Mesendoderm (in vitro differentiated cells): ENCODE results near the gene NFKBIB.
"Not testable (repeated sequence)": the region's sequence is repeated elsewhere in the genome, so short reads cannot be mapped to it uniquely, and the experiment has no call there.

Source experiments
- DNase-seq: peaks from one replicate; pipeline ENCODE4 v3.0.0; 2013
- H2AK5ac ChIP-seq: 2 replicates; pipeline ENCODE4 v1.6.1; 2013; ENCODE audit warnings: low read length, inconsistent platforms
- H2BK120ac ChIP-seq: 2 replicates; pipeline ENCODE4 v1.6.1; 2013; ENCODE audit warnings: low read depth, mild to moderate bottlenecking, low read length, moderate library complexity, mixed read lengths
- H2BK15ac ChIP-seq: replicated peaks from 2 replicates; pipeline ENCODE4 v1.6.1; 2013; ENCODE audit warnings: low read depth, mild to moderate bottlenecking, moderate library complexity
- H2BK5ac ChIP-seq: 2 replicates; pipeline ENCODE4 v1.6.1; 2013; ENCODE audit warnings: low read length, inconsistent platforms
- H3K18ac ChIP-seq: 2 replicates; pipeline ENCODE4 v1.6.1; 2013; ENCODE audit warnings: mild to moderate bottlenecking, low read length, mixed read lengths
- H3K23ac ChIP-seq: one replicate; pipeline ENCODE4 v1.6.1; 2013; ENCODE audit warnings: low read length
- H3K27ac ChIP-seq: 2 replicates; pipeline ENCODE4 v1.5.1; 2013; ENCODE audit warnings: low read depth, mild to moderate bottlenecking, inconsistent platforms, low read length, moderate library complexity
- H3K27me3 ChIP-seq: 2 replicates; pipeline ENCODE4 v1.6.1; 2013; ENCODE audit warnings: low read length, control low read depth, mild to moderate bottlenecking, inconsistent platforms; ENCODE audit not compliant: insufficient read depth, poor library complexity
- H3K36me3 ChIP-seq: 2 replicates; pipeline ENCODE4 v1.6.1; 2013; ENCODE audit warnings: low read length, inconsistent platforms; ENCODE audit not compliant: control insufficient read depth, insufficient read depth
- H3K4ac ChIP-seq: one replicate; pipeline ENCODE4 v1.6.1; 2013; ENCODE audit warnings: low read depth, mild to moderate bottlenecking, low read length, moderate library complexity
- H3K4me1 ChIP-seq: 2 replicates; pipeline ENCODE4 v1.6.1; 2013; ENCODE audit warnings: low read depth, low read length, inconsistent platforms; ENCODE audit not compliant: control insufficient read depth
- H3K4me2 ChIP-seq: 2 replicates; pipeline ENCODE4 v1.6.1; 2013; ENCODE audit warnings: low read length
- H3K4me3 ChIP-seq: 2 replicates; pipeline ENCODE4 v1.5.1; 2013; ENCODE audit warnings: mild to moderate bottlenecking, low read length
- H3K56ac ChIP-seq: one replicate; pipeline ENCODE4 v1.6.1; 2013; ENCODE audit warnings: low read length
- H3K79me1 ChIP-seq: 2 replicates; pipeline ENCODE4 v1.6.1; 2013; ENCODE audit warnings: low read length, inconsistent platforms
- H3K79me2 ChIP-seq: 2 replicates; pipeline ENCODE4 v1.6.1; 2013; ENCODE audit warnings: mild to moderate bottlenecking, low read length; ENCODE audit not compliant: control insufficient read depth, insufficient read depth
- H3K9ac ChIP-seq: 2 replicates; pipeline ENCODE4 v1.6.1; 2013; ENCODE audit warnings: low read length, inconsistent platforms
- H4K5ac ChIP-seq: one replicate; pipeline ENCODE4 v1.6.1; 2013; ENCODE audit warnings: low read length
- H4K8ac ChIP-seq: one replicate; pipeline ENCODE4 v1.6.1; 2013; ENCODE audit warnings: low read depth, mild to moderate bottlenecking, control low read depth, low read length, moderate library complexity
- WGBS: extraction: QIAGEN DNeasy Blood & Tissue Kit; methylation state at CpG from one replicate; pipeline ENCODE4 v1.1.7; 2013; ENCODE audit warnings: low lambda C conversion rate, missing lambda C conversion rate; ENCODE audit not compliant: insufficient coverage; ENCODE audit errors: extremely low coverage; 5-methylcytosine and 5-hydroxymethylcytosine counted together

The NFKBIB gene

DNA sequence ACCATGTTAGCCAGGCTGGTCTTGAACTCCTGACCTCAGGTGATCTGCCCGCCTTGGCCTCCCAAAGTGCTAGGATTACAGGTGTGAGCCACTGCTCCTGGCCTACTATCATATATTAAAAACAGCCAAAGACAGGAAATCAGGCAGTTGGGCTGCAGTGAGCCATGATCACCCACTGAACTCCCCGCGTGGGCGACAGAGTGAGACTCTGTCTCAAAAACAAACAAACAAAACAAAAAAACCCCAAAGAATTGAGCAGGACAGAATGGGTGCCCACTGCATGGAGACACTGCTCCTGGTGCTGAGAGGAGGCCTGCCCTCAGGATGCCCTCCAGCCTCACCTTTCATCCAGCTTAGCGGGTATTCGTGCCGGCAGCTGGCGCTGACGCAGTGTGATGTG, 16.5 kb upstream of the NFKBIB start:
- H3K56ac ChIP-seq: no peak overlapping the region
- H3K27me3 ChIP-seq: no peaks in the 10 kb centered on the region
- no peak overlapping the region for H3K23ac ChIP-seq
- H3K18ac ChIP-seq: no peak overlapping the region
- no peak overlapping the region for H3K4ac ChIP-seq
- no peak overlapping the region for H2BK15ac ChIP-seq
- H4K8ac ChIP-seq: no peak overlapping the region
- H4K5ac ChIP-seq: no peak overlapping the region
- H2BK5ac ChIP-seq: no peak overlapping the region
- H3K27ac ChIP-seq: no peak overlapping the region
- no peak overlapping the region for H3K9ac ChIP-seq
- no peaks in the 10 kb centered on the region for H3K79me1 ChIP-seq
- no peaks in the 10 kb centered on the region for H3K36me3 ChIP-seq
- DNase-seq: no peak
- no CpG with 5 or more reads among the region's 9 CpGs for WGBS
- no peak overlapping the region for H2AK5ac ChIP-seq
- no peak overlapping the region for H3K4me3 ChIP-seq
- no peaks in the 10 kb centered on the region for H3K79me2 ChIP-seq
- H2BK120ac ChIP-seq: no peak overlapping the region
- no peaks in the 10 kb centered on the region for H3K4me1 ChIP-seq
- H3K4me2 ChIP-seq: no peak overlapping the region

DNA sequence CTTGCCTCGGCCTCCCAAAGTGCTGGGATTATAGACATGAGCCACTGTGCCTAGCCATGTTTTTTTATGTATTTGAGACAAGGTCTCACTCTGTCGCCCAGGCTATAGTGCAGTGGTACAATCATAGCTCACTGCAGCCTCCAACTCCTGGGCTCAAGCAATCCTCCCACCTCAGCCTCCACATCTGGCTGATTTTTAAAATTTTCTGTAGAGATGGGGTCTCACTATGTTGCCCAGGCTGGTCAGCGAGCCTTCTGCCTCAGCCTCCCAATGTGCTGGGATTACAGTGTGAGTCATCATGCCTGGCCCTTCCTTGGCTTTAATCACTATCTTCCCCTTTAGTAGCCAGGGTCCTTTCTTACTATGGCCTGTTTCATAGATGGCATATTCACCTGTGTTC, 15.1 kb upstream of the NFKBIB start:
- H3K18ac ChIP-seq, H2BK120ac ChIP-seq, H2BK15ac ChIP-seq, H2AK5ac ChIP-seq, H3K36me3 ChIP-seq, H3K4me1 ChIP-seq, H4K5ac ChIP-seq, H3K4ac ChIP-seq, H3K4me2 ChIP-seq, H3K4me3 ChIP-seq, H3K27ac ChIP-seq, H3K79me1 ChIP-seq, H3K23ac ChIP-seq, H4K8ac ChIP-seq, H3K79me2 ChIP-seq, DNase-seq, H3K27me3 ChIP-seq, H3K9ac ChIP-seq, H2BK5ac ChIP-seq, H3K56ac ChIP-seq: not testable (repeated sequence)
- no CpG with 5 or more reads among the region's 3 CpGs for WGBS

DNA sequence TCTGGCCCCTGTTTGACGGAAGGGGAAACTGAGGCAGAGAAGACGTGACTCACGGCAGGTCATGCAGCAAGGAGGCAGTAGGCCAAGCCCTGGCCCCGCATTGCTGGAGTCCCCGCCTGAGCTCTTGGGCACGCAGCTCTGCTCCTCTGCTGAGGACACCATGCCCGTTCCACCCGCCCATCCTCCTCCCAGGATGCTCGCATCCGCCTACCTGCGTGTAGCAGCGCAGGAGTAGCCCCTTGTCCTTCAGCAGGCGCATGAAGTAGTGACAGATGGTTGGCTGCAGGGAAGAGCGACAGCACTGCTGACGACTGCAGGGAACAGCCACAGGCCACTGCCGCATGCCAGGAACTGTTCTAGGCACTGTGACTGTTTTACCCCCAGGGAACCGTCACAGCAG, 10.9 kb upstream of the NFKBIB start:
- H3K4me2 ChIP-seq: no peak overlapping the region
- H2BK5ac ChIP-seq: no peak overlapping the region
- H4K8ac ChIP-seq: no peak overlapping the region
- H3K9ac ChIP-seq: no peak overlapping the region
- no peak overlapping the region for H3K4me3 ChIP-seq
- no peaks in the 10 kb centered on the region for H3K79me1 ChIP-seq
- no peaks in the 10 kb centered on the region for H3K79me2 ChIP-seq
- no peaks in the 10 kb centered on the region for H3K4me1 ChIP-seq
- no peak overlapping the region for H2BK120ac ChIP-seq
- H2AK5ac ChIP-seq: no peak overlapping the region
- no CpG with 5 or more reads among the region's 17 CpGs for WGBS
- no peak for DNase-seq
- H2BK15ac ChIP-seq: no peak overlapping the region
- no peaks in the 10 kb centered on the region for H3K36me3 ChIP-seq
- H3K23ac ChIP-seq: no peak overlapping the region
- no peak overlapping the region for H3K18ac ChIP-seq
- no peak overlapping the region for H3K4ac ChIP-seq
- no peak overlapping the region for H3K27ac ChIP-seq
- no peak overlapping the region for H3K56ac ChIP-seq
- H4K5ac ChIP-seq: no peak overlapping the region
- H3K27me3 ChIP-seq: no peaks in the 10 kb centered on the region

DNA sequence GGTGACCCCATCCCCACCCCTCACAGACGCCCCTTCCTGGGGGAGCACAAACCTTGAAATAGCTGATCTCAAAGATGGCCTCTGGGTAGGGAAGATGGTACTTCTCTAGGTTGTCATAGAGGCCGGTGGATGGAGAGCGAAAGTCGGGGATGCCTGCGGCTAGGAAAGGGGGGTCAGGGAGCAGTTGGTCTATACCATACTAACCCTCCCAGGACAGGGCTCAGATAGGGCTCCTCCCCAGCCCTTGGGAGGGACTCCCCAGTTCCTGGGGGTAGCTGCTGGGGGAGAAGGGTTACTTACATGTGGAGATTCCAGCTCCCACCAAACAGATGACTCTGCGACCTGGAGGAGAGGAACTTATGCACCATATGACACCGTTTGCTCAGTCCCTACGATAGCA, 10.0 kb upstream of the NFKBIB start:
- Histone ChIP-seq H3K56ac (no peak overlapping the region), H3K9ac (no peak overlapping the region), H2AK5ac (no peak overlapping the region), H2BK5ac (no peak overlapping the region), H3K79me2 (no peaks in the 10 kb centered on the region), H3K79me1 (no peaks in the 10 kb centered on the region), H4K5ac (no peak overlapping the region), H2BK120ac (no peak overlapping the region), H3K27me3 (no peaks in the 10 kb centered on the region), H4K8ac (no peak overlapping the region), H3K23ac (no peak overlapping the region), H3K4me2 (no peak overlapping the region), H3K36me3 (no peaks in the 10 kb centered on the region), H3K4me1 (no peaks in the 10 kb centered on the region), H3K27ac (no peak overlapping the region), H3K18ac (no peak overlapping the region), H2BK15ac (no peak overlapping the region), H3K4ac (no peak overlapping the region), H3K4me3 (no peak overlapping the region)
- DNase-seq: no peak
- WGBS: no CpG with 5 or more reads among the region's 8 CpGs

DNA sequence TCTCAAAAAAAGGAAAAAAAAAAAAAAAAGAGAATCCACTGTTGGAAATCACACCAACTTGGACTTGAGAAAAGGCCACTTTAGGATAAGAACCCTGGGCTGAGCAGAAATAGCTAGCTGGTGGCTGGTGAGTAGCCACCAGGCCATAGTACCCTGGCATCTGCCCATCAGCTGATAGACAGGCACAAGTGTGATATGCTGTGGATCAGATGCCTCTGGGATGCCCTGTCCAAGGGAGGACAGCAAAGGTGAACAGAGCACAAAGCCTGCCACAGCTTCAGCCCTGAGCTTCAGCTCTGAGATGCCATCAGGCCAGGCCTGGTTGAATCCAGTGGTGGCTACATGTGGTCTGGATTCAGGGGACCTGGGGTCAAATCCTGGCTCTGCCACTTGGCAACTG, 9.1 kb upstream of the NFKBIB start:
- Histone ChIP-seq H3K9ac (no peak overlapping the region), H3K36me3 (no peaks in the 10 kb centered on the region), H3K56ac (no peak overlapping the region), H3K4me2 (no peak overlapping the region), H3K4ac (no peak overlapping the region), H3K27ac (no peak overlapping the region), H2BK120ac (no peak overlapping the region), H3K18ac (no peak overlapping the region), H2BK5ac (no peak overlapping the region), H2AK5ac (no peak overlapping the region), H3K4me3 (no peak overlapping the region), H3K23ac (no peak overlapping the region), H3K27me3 (no peaks in the 10 kb centered on the region), H2BK15ac (no peak overlapping the region), H4K8ac (no peak overlapping the region), H4K5ac (no peak overlapping the region), H3K79me2 (no peaks in the 10 kb centered on the region), H3K4me1 (no peaks in the 10 kb centered on the region), H3K79me1 (no peaks in the 10 kb centered on the region)
- DNase-seq: no peak

DNA sequence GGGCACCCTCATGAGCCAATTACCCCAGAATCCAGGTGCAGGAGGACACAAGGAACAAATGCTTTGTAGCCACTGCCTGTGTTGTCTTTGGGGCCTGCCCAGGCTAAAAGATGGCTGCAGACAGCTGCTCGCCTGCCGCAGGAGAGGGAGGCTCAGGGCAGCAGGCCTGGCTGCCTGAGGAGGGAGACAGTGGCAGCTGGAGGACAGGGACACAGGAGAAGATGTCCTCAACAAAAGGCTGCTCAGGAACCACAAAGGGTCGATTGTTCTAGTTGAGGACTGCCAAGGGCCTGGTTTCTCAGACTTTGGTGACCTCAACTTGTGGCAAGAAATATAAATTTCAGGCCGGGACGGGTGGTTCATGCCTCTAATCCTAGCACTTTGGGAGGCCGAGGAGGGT, 8.0 kb upstream of the NFKBIB start:
- no peaks in the 10 kb centered on the region for H3K27me3 ChIP-seq
- H2BK15ac ChIP-seq: no peak overlapping the region
- no peak overlapping the region for H3K4me3 ChIP-seq
- H2AK5ac ChIP-seq: no peak overlapping the region
- H3K4me2 ChIP-seq: no peak overlapping the region
- H3K27ac ChIP-seq: no peak overlapping the region
- no CpG with 5 or more reads among the region's 6 CpGs for WGBS
- H3K9ac ChIP-seq: no peak overlapping the region
- no peak for DNase-seq
- H4K5ac ChIP-seq: no peak overlapping the region
- H3K18ac ChIP-seq: no peak overlapping the region
- H3K36me3 ChIP-seq: no peaks in the 10 kb centered on the region
- no peak overlapping the region for H3K4ac ChIP-seq
- no peak overlapping the region for H3K23ac ChIP-seq
- H3K4me1 ChIP-seq: no peaks in the 10 kb centered on the region
- H2BK120ac ChIP-seq: no peak overlapping the region
- no peak overlapping the region for H3K56ac ChIP-seq
- H2BK5ac ChIP-seq: no peak overlapping the region
- H3K79me1 ChIP-seq: no peaks in the 10 kb centered on the region
- H3K79me2 ChIP-seq: no peaks in the 10 kb centered on the region
- H4K8ac ChIP-seq: no peak overlapping the region
